GM18907 (cell line): ENCODE results near the gene NXPH2.

Experiments
- ATAC-seq: cut with Tn5 transposase; IDR thresholded peaks from one replicate; pipeline ENCODE4 v1.9.1; 2021; ENCODE audit warnings: mild to moderate bottlenecking, moderate library complexity; ENCODE audit not compliant: unreplicated experiment

NXPH2 gene

DNA sequence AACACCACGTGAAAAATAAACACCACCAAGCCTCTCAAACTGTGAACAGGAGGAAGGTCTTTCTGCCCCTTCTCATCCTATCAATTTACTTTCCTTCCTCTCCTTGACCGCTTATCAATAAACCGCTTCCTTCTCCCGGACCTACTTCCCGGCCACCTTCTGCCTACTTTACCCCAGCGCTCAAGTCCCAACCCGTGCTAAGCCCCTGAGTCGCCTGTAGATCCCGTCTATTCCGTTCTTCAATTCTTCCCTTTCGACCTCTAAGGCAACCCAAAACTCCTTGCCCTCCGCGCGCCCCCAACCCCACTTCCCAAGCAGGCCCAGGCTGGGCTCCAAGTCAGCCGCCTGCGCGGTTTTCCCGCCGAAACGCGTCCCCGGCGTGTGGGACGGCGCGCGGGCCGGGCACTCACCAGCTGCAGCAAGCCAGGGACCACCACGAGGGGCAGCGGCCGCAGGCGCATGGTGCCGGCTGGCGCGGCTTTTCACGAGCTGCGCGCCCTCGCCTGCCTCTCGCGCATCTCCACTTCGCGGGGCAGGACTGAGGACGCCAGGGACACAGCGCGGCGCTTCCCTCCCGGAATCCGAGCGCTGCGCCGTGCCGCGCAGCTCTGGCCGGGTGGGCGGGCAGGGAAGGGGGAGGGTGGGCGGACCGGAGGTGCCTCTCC is at the start of gene NXPH2:
Gene NXPH2, minus strand, starts transcription at position 610 of the 665 bp plus-strand sequence. Its CDS starts 149 bp downstream, at position 461.
- ATAC-seq, result no peak

DNA sequence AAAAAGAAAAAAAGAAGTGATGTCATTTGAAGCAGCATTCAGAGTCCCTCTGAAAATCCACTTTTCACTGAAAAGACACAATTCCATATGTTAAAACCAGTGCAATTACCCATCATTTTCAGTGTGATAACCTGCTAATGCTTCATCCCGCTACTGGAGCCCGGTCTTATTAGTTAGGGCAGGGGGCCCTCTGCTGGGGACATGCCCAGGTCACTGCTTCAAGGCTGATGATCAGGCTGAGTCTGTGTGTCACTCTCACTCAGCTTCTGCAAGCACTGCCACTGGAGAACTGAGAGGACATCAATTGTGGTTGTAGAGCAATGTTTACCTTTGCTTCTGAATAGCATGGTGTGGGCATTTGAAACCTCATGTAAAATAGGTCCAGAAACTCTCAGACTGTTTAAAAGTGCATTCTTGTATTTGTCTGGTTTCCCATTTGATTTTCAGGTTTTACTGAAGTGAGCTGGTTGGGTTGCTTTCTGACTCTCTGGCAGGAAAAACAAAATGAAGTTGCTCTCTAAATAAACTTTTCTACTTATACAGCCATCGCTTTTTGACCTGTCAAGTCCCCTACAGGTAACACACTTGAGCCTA is 49.2 kb upstream of the NXPH2 start:
- peak; percentile 81 for ATAC-seq

DNA sequence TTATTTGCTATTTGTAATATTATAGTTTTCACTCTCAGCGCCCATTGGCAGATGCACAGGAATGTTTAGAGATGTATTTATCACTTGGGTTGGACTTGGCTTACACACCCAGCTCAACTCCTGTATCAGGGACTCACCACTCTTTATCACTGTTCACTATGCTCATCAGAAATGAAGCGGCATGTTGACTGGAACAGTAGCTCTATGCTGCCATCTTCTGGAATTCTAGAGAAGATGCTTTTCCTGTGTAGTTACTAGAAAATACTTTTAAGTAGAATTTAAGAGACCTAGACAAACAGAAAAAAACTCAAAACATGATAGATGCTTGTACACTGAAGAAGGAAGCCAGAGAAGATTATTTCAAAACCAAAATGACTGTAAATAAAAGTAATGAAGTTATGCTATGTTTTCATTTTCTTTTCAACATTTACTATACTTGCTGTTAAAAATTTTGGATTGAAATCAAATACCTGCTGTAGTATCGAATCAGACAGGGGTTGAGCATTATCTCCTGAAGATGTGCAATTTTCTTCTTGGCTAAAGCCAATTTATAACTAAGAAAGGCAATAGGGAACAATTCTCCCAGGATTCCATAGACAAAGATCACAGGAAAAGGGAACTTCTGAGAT is 47.4 kb upstream of the NXPH2 start:
- peak; percentile 71 for ATAC-seq

DNA sequence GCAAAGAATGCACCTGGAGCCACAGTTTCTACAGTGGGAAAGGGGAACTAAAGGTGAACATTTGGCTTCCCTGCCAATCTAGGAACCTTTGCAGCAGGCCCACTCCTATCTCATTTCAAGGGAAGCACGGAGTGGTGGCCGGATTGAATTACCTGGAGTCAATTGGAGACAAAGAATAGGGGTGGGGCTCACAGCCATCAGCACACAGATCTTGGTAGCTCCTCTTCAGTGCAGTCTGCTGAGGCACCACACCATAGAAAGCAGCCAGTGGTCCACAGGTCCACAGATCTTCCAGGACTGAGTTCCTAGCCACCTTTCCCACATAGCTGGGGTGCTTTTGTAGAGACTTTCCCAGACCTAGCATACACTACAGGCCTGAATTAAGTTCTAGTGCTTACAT is 43.5 kb upstream of the NXPH2 start:
- ATAC-seq, result no peak

DNA sequence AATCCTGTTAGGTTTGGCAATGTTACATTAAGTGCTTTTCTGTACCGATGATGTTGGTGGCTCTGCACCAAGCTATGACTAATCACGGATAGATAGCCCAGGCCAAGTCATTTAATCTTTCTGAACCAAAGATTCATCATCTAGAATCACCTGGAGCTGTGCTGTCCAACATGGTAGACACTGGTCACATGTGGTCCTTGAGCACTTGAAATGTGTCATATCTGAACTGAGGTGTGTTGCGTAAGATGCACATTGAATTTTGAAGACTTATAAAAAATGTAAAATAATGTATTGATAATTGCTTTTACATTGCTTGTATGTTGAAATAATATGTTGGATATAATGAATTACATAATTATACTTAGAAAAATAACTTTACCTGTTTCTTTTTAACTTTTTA is 39.8 kb upstream of the NXPH2 start:
- ATAC-seq, result no peak

DNA sequence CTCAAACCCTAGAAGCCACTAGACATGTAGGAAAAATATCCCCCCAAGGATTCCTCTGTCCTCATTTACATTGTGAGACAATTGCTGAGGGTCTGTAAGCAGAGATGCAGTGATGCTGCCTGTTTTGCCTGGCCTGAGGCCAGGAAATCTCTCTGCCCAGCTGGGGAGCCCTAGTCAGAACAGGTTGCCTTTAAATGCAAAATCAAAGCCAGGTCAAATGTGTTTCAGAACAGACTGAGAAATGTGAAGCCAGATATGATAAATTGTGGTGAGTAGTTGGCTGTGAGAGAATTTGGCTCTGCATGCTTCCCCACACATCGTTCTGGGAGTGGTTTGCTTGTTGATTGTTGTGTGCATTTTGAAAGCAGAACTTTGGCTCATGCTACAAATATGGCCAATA is 38.4 kb upstream of the NXPH2 start:
- no peak for ATAC-seq

DNA sequence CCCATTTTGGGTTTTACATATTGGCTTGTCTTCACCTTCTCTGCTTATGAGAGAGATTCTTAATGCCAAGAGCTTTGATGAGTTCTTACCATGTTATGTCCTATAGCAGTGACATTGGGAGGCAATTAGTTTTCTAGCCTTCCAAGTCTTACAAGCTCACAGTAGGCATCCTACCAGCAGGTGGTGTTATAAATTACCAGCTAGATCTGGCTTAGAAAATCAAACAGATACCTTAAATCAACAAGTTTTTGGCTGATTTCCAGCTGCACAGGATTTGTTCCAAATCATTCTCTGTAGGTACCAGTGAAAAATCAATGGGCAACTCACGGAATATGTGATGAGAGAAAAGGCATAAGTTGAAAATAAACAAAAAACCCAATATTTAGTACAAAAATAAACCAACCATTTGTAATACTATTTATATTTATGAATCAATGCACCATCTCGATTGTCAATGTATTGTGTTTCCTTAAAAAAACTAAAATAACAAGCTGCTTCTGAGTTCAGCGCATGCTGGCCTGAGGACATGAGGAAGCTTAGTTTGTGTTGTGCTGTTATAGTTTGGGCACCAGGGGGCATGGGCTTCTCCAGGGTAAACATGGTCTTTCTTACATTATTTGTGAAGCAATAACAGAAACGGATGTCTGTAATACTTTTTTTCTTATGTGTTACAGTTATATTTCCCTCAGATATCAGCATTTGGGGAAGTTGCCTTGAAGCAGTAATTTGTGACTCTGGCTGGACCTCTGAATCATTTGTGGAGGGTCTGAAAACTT is 34.1 kb upstream of the NXPH2 start:
- ATAC-seq, result peak; percentile 71

DNA sequence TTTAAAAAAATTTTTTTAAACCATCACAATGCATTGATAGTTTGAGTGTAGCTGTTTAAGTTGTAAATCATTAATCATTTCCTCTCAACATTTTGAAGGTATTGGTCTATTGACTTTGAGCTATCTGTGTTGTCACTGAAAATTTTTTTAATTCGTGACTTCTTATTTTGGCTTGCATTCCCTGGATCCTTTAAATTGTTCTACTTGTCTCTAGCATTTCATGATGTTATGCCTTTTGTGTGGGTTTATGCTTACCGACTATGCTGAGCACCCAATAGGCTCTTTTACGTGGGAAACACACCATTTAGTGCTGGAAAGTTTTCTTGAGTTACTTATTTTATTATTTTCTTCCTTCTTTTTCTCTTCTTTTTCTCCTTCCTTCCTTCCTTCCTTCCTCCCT is 31.2 kb upstream of the NXPH2 start:
- no peak for ATAC-seq

DNA sequence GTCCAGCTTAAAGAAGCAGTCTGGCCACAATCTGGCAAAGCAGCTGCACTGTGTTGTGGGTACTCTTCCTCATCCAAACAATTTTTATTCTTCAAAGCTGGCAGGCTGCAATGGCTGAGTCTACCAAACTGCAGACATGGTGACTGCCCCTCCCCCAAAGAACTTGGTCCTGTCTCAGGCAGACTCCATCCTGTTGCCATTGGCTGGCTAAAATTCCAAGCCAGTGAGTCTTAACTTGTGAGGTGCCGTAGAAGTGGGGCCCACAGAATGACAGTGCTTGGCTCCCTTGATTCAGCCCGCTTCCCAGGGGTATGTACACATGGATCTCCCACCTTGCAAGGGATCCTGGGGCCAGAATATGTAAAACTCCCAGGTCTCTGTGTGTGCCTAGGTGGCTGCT is 14.5 kb upstream of the NXPH2 start:
- no peak for ATAC-seq

DNA sequence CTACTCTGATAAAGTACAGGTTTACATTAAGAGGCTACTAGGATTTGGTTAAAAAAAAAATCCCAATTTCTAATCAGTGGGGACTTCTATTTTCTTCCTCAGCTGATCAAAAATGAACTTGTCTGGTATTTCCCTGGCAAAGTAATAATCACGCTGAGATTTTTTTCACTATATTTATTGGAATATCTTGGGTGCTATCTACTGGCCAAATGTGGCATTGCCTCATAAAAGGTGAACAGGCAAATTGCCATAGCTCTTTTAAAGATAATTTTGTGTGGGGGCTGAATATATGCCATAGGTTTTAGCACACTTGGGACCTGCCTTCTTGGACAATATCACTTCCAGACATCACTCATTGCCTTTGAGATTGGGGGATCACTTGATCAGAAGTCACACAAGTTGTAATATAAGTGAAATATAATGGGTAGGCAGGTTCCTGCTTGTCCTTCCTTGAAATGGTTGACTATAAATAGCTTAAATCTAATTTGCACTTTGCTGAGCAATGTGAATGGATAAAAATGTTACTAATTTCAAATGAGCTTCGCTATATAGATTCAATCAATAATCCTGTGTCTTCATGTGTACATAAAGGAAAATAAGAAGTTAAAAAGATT is 7.0 kb upstream of the NXPH2 start:
- ATAC-seq, result no peak

DNA sequence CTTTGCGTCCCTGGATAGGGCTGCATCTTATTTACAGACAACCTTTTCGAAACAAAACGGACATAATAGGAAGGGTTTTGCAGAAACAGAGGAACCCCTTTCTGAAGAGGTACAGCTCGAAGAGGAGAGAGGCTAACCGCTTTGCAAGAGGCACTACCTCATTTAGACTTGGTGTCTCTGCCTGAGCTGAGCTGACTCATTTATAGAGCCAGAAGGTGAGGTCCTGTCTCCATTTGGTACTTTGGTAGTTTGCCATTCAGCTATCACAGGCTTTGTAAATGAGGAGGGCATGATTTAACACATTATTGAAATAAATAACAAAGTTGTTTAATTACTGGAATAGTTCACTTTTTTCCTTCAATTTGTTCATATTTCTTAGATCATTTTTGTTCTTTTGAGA is 2.2 kb upstream of the NXPH2 start:
- no peak for ATAC-seq

DNA sequence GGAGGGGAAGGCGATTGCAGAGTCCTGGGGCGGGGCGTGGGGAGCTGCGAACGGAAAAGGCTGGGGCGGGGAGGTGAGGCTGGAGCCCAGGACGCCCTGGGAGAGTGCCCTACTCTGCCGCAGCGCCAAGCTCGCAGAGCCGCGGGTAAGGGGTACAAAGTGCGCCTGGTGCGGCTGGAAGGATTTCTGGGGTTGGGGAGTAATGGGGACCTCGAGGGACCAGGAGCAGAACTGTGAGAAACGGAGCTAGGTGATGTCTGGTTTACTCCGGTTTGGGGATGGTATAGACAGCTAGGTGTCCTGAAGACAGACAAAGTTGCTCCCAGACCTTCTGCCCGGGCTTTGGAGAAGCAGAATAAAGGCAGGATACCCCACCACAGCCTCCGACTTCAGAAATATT is 718 bp upstream of the NXPH2 start:
- no peak for ATAC-seq

DNA sequence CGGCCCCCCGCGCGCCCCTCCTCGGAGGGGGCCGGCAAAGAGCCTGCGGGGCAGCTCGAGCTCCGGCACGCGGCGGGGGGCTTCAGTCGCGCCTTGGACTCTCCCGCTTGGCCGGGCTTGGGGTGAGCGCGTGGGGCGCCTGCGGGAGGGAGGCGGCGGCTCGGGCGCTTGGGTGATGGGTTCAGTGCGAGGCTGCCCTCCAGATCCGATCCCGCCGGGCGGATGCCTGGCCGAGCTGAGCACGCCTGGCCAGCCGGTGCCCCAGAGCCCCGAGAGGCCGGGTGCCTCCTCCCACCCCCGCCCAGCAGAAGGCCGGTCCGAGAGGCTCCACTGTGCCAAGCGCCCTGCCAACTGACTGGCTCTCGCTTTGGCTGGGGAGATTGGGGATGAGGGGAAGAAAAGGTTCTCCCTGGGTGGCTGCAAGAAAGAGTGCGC is 273 bp upstream of the NXPH2 start:
- no peak for ATAC-seq

DNA sequence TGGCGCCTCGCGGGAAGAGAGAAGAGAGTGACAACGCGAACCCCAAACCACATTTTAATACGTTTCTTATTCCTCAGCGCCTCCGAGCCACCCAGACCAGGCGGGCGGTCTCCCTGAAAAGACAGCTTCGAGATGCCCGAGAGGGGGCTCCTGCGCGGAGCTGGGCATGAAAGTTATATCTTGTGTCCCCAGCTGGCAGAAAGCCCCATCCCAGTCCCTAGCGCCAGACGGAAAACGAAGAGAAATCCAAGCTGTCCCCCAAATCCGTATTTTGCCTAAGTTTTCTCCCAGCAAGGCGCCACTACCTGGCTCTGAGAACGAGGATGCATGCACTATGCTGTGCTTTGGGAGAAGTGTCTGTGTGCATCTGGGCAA is 797 bp downstream of the NXPH2 start:
- ATAC-seq, result no peak

DNA sequence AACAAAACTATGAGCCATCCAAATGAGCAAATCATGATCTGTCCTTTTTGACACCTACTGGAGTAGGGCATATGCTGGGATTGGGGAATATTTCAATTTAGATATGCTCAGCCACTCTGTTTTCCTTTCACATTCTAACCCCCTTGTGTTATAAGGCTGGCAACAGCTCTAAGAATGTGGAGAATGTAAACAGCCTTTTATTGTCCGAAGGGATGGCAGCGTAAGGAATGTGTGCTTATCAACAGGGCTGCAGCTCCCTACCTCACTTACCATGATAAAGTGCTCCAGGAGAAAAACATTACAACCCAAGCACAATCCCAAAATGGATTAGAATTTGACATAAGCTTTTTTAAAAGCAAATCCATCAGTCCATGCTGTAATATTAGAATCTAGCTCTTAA is 2.2 kb downstream of the NXPH2 start:
- ATAC-seq, result no peak

DNA sequence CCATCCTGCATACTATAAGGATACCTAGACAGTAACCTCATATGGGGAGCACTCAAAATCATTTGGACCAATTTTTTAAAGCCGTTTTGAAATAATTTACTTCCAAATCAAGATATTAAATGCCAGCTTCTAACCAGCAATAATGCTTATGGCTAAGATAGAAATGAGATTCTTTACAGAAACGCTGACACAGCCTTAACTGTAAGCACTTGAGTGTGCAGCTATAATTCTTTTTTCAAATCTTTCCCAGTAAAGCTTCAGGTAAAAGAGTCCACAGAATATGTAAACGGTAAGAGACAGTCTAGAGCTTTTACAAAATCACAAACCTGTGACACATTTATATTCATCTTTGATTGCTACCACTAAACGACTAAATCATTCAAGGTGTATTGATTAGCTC is 4.5 kb downstream of the NXPH2 start:
- ATAC-seq, result no peak

DNA sequence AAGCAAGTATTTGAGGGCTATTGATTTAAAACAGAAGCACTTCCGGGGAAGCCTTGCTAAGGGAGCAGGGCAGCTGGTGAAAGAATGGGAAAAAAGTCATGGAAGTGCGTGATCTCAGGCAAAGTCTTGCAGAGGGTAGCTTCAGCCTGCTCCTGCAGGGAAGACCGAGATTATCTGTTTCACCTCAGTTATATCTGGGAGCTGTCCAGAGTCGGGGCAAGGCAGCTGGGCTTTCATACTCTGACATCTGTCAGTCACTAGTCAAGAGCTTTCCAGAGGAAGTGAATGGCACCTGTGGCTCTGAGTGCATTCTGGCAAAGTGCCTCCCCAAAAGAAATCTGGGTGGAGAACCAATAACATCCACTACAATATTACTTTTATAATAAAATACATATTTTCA is 8.7 kb downstream of the NXPH2 start:
- ATAC-seq, result no peak

DNA sequence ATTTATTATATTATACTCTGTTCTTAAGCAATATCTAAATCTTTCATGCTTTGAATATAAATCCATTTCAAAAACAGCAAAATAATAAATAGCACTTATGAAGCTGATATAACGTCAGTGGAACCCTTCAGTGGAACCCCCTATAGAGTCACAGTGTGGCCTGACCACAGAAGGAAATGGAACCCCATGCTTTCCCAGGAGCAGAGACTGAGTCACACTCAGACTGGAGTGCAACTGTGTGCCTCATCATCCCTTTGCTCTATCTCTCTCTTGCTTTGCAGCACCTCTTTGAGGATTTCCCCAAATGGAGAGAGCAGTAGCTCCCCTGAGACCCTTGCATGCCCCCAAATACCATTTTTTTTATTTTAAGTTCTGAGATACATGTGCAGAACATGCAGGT is 13.1 kb downstream of the NXPH2 start:
- ATAC-seq, result no peak

DNA sequence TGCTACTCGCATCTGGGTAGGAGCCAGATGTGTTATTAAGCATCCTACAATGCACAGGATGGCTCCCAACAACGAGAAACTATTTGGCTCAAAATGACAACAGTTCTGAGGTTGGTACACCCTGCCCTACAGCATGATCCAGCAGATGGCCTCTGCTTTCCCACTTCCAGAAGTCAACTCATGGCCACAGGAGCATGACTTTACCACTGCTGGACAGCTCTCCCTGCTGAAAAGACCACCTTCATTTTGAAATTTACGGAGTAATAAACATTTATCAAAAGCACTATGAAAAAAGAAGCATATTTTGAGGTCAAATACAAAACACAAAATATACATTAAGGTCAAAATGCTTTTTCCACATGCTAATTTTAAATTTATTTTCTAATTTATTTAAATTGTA is 13.7 kb downstream of the NXPH2 start:
- no peak for ATAC-seq

DNA sequence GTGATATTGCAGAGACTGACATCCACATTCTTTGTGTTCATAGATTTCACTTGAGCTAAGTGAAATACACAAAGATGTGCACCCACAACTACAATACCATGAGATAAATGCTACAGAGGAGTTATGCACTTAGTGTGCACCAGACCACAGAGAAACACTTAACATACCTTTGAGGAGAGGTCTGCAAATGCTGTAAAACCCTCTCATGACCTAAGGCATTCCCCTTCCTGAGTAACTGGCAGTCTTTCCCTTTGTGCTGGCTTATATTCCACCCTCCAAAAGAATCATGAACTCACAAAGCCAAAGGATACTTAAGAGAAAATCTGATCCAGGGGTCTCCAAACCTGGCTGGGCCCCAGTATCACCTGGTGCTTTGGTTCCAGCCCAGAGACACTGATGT is 16.2 kb downstream of the NXPH2 start:
- ATAC-seq, result no peak

DNA sequence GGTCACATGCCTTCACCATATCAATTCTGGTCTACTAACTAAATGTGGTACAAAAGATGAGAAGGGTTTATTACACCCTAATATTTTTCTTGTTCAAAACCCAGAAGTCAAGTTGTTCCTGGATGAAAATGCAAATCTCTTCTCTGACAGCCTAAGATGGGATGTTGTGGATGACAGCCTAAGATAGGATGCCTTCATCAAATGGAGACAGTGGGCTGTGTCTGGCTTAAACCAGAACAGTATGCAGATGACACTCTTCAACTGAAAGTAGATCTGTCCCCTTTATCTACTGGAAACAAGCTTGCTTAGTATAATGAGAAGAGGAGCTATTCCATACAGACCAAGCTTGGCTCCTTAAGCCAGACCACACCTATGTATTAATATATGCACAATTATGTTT is 17.7 kb downstream of the NXPH2 start:
- no peak for ATAC-seq
